K562 (cell line): ENCODE results near the gene NPM3. TPM values are rescaled to one million over a fixed set of nuclear protein-coding genes. Genes with fewer than 3 reads are reported as not detected.

Source experiments
- CCNT2 ChIP-seq: IDR thresholded peaks from 2 replicates; pipeline ENCODE4 v1.6.1; 2011; ENCODE audit warnings: borderline replicate concordance, low read depth, mild to moderate bottlenecking, moderate library complexity, mixed read lengths, low read length; ENCODE audit not compliant: insufficient read length; ENCODE audit errors: extremely low read depth
- HES1 ChIP-seq: fragments of 450-650 bp; IDR thresholded peaks from 2 replicates; pipeline ENCODE4 v1.6.1; 2016; ENCODE audit warnings: low read depth, mild to moderate bottlenecking, moderate library complexity
- KAT2B ChIP-seq: IDR thresholded peaks from one replicate; pipeline ENCODE4 v1.6.1; 2012; ENCODE audit warnings: low read depth, mild to moderate bottlenecking, control low read depth, inconsistent platforms, low read length, moderate library complexity
- KDM4B ChIP-seq, 2 experiments: fragments of 450-650 bp in 1 of 2; sonication (generic) in 1 of 2; IDR thresholded peaks; 2 replicates each; pipeline ENCODE4 v1.6.1; 2016 to 2017; ENCODE audit warnings: borderline replicate concordance in 2 of 2, antibody characterized with exemption in 1 of 2, low read depth in 1 of 2, mild to moderate bottlenecking in 1 of 2
- MCM5 ChIP-seq: fragments of 450-650 bp; IDR thresholded peaks from 2 replicates; pipeline ENCODE4 v1.6.1; 2016; ENCODE audit warnings: low read depth
- POU5F1 ChIP-seq: fragments of 150-350 bp; IDR thresholded peaks from 2 replicates; pipeline ENCODE4 v1.6.1; 2014; ENCODE audit warnings: borderline replicate concordance, low read length, low read depth, mild to moderate bottlenecking; ENCODE audit not compliant: partially characterized antibody
- ZBTB40 ChIP-seq, 2 experiments: fragments of 450-650 bp in 1 of 2; sonication (generic) in 1 of 2; formaldehyde crosslinking in 1 of 2; IDR thresholded peaks; 2 replicates each; pipeline versions ENCODE4 v1.7.1 to v1.9.0; 2016 to 2022; ENCODE audit warnings: inconsistent platforms in 1 of 2, mild to moderate bottlenecking in 1 of 2, missing genetic modification reagents in 1 of 2
- ZC3H11A ChIP-seq: IDR thresholded peaks from 2 replicates; pipeline ENCODE4 v1.6.1; 2012; ENCODE audit warnings: low read depth, low read length, improper control_type of control experiment
- ZFP30 ChIP-seq: fragments of 250-450 bp; sonication (Bioruptor Pico); IDR thresholded peaks from 2 replicates; pipeline ENCODE4 v1.8.0; 2022; ENCODE audit warnings: moderate library complexity, mild to moderate bottlenecking, inconsistent platforms, borderline replicate concordance
- ZNF584 ChIP-seq: fragments of 200-800 bp; sonication (Bioruptor generic); IDR thresholded peaks from 2 replicates; pipeline ENCODE4 v1.6.1; 2016; ENCODE audit warnings: low read depth, mild to moderate bottlenecking, missing genetic modification characterization, missing compliant biosample characterization
- ZNF77 ChIP-seq: fragments of 250-450 bp; sonication (Bioruptor Pico); IDR thresholded peaks from 2 replicates; pipeline ENCODE4 v1.5.0; 2020
- polyA plus RNA-seq, 8 experiments: library from polyadenylated mRNA; depleted of rRNA in 4 of 8; stranded (reverse) in 5 of 8; unstranded in 3 of 8; fragments of >200 nt; fragmentation: Nextera tagmentation in 2 of 8; fragmentation: Illumina TruSeq in 1 of 8; extraction: Ambion mirVana in 2 of 8; extraction: Trizol in 1 of 8; gene quantifications; 2 replicates each; pipeline versions ENCODE4 v1.2.1 to v1.2.3, GENCODE V29; 2011 to 2014; ENCODE audit warnings: inconsistent platforms in 1 of 8, missing spikeins in 1 of 8
- total RNA-seq, 7 experiments: library from RNA; depleted of rRNA in 6 of 7; stranded (reverse); fragments of >200 nt in 6 of 7; fragmentation: Illumina TruSeq in 2 of 7; extraction: Trizol in 2 of 7; gene quantifications; 2 replicates each; pipeline versions ENCODE4 v1.2.1 to v1.2.3, GENCODE V29; 2011 to 2021; ENCODE audit warnings: low replicate concordance in 1 of 7
- TF ChIP-seq, protein P1 (sequence below): fragments of 250-450 bp; sonication (Bioruptor Pico); IDR thresholded peaks from 2 replicates; pipeline ENCODE4 v1.5.0; 2021; ENCODE audit warnings: mild to moderate bottlenecking, borderline replicate concordance

NPM3 gene
- total and polyA plus RNA-seq, 9 of the 15 experiments (the other 6 are each of a cell fraction or from before 2014, with no cell fraction given): 15.2 to 239 (median 114) TPM

DNA sequence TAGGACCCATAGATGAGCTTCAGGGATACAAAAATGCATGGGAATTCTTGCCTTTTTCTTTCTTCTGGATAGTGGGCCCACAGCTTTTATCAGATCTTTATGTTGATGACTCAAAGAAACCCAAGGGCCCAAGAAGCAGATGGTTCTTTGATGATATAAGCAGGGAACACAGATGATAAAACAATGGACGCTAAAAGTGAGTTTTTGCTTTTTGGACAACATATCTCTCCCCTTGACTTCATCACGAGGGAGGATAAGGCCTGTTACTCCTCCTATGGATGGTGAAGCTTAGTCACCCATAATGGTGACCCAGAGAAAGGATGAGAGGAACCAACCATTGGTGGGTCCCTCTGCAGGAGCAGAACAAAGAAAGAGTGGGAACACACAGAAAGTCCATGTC lies 41.5 kb upstream of the NPM3 start (continued):
- no peak for TF ChIP-seq ZBTB40 (IDR thresholded peaks at IDR 0.05)
- TF ChIP-seq ZBTB40 (CRISPR knock-in tag; IDR thresholded peaks at IDR 0.05): no peak
- no peak for TF ChIP-seq KDM4B (IDR thresholded peaks at IDR 0.05; ENCODE audit: borderline replicate concordance in 2 of 2, low read depth in 1 of 2)
- no peak for TF ChIP-seq KAT2B
- TF ChIP-seq ZC3H11A: no peak
- TF ChIP-seq ZNF584 (CRISPR knock-in tag): no peak
- TF ChIP-seq CCNT2: no peak
- no peak for TF ChIP-seq HES1
- no peak for TF ChIP-seq POU5F1
- no peak for TF ChIP-seq MCM5
- TF ChIP-seq, protein P1, sequence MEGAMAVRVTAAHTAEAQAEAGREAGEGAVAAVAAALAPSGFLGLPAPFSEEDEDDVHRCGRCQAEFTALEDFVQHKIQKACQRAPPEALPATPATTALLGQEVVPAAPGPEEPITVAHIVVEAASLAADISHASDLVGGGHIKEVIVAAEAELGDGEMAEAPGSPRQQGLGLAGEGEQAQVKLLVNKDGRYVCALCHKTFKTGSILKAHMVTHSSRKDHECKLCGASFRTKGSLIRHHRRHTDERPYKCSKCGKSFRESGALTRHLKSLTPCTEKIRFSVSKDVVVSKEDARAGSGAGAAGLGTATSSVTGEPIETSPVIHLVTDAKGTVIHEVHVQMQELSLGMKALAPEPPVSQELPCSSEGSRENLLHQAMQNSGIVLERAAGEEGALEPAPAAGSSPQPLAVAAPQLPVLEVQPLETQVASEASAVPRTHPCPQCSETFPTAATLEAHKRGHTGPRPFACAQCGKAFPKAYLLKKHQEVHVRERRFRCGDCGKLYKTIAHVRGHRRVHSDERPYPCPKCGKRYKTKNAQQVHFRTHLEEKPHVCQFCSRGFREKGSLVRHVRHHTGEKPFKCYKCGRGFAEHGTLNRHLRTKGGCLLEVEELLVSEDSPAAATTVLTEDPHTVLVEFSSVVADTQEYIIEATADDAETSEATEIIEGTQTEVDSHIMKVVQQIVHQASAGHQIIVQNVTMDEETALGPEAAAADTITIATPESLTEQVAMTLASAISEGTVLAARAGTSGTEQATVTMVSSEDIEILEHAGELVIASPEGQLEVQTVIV (CRISPR knock-in tag): no peak
- no peak for TF ChIP-seq ZFP30 (CRISPR knock-in tag)
- TF ChIP-seq ZNF77: no peak
